Thyroid gland (tissue), 4 donors: Measurements from ENCODE around the gene NBPF4.

ENCODE experiments used
- POLR2A ChIP-seq, 2 donors: fragments of 450-650 bp; IDR thresholded peaks; one replicate each; pipeline ENCODE4 v1.6.1; 2017; ENCODE audit warnings: antibody characterized with exemption in 2 of 2, mild to moderate bottlenecking in 2 of 2, moderate library complexity in 1 of 2
- TF ChIP-seq, protein P1 (sequence below), 6 experiments: fragments of 200-600 bp in 3 of 6; fragments of 450-650 bp in 3 of 6; sonication (generic) in 3 of 6; IDR thresholded peaks; one replicate each; pipeline ENCODE4 v1.5.1; 2016 to 2019; ENCODE audit warnings: antibody characterized with exemption in 6 of 6, mild to moderate bottlenecking in 2 of 6, inconsistent platforms in 1 of 6, moderate library complexity in 1 of 6

GRCh38 chr1:108208724-108209446 lies 35.0 kb downstream of the NBPF4 start:
- TF ChIP-seq, protein P1, sequence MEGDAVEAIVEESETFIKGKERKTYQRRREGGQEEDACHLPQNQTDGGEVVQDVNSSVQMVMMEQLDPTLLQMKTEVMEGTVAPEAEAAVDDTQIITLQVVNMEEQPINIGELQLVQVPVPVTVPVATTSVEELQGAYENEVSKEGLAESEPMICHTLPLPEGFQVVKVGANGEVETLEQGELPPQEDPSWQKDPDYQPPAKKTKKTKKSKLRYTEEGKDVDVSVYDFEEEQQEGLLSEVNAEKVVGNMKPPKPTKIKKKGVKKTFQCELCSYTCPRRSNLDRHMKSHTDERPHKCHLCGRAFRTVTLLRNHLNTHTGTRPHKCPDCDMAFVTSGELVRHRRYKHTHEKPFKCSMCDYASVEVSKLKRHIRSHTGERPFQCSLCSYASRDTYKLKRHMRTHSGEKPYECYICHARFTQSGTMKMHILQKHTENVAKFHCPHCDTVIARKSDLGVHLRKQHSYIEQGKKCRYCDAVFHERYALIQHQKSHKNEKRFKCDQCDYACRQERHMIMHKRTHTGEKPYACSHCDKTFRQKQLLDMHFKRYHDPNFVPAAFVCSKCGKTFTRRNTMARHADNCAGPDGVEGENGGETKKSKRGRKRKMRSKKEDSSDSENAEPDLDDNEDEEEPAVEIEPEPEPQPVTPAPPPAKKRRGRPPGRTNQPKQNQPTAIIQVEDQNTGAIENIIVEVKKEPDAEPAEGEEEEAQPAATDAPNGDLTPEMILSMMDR (IDR thresholded peaks at IDR 0.05), result no peak
- no peak for TF ChIP-seq POLR2A (IDR thresholded peaks at IDR 0.05)
